ENCODE measurements around the gene CTBP1.

CTBP1 gene

DNA sequence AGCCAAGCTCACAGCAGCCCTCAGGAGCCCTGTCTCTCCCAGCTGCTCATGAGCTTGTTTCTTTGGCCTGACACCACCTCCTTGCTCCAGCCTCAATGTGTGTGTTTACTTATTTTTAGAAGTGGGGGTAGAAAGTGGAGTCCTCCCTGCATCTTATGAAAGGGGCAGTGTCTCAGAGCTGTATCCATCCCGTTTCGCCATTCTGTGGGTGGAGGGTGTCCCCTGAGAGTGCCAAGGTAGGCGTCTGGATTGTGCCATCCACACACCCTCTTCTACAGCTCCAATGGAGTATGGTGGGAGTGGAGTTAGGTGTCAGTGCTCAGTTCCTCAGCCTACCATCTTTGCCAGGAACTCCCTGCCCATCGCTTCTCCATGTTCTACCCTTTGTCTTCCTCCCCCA lies 84.9 kb downstream of the CTBP1 start:
- no peaks in the 10 kb centered on the region for H3K27me3 ChIP-seq (ENCODE audit: insufficient read depth, poor library complexity, severe bottlenecking)
- H3K4me3 ChIP-seq (replicated peaks; ENCODE audit: insufficient read depth, low read length) = no peak overlapping the region
- no peak for DNase-seq (ENCODE audit: low read depth in 1 of 2, low spot score in 1 of 2)
- H3K27ac ChIP-seq (replicated peaks) = no peak overlapping the region
- TF ChIP-seq SPI1 (IDR thresholded peaks at IDR 0.05; ENCODE audit: borderline replicate concordance, low read depth) (no peak), POLR2AphosphoS5 (IDR thresholded peaks at IDR 0.05; ENCODE audit: low read depth) (no peak), GABPA (IDR thresholded peaks at IDR 0.05; ENCODE audit: low read depth) (no peak)
- TF ChIP-seq, protein P1, sequence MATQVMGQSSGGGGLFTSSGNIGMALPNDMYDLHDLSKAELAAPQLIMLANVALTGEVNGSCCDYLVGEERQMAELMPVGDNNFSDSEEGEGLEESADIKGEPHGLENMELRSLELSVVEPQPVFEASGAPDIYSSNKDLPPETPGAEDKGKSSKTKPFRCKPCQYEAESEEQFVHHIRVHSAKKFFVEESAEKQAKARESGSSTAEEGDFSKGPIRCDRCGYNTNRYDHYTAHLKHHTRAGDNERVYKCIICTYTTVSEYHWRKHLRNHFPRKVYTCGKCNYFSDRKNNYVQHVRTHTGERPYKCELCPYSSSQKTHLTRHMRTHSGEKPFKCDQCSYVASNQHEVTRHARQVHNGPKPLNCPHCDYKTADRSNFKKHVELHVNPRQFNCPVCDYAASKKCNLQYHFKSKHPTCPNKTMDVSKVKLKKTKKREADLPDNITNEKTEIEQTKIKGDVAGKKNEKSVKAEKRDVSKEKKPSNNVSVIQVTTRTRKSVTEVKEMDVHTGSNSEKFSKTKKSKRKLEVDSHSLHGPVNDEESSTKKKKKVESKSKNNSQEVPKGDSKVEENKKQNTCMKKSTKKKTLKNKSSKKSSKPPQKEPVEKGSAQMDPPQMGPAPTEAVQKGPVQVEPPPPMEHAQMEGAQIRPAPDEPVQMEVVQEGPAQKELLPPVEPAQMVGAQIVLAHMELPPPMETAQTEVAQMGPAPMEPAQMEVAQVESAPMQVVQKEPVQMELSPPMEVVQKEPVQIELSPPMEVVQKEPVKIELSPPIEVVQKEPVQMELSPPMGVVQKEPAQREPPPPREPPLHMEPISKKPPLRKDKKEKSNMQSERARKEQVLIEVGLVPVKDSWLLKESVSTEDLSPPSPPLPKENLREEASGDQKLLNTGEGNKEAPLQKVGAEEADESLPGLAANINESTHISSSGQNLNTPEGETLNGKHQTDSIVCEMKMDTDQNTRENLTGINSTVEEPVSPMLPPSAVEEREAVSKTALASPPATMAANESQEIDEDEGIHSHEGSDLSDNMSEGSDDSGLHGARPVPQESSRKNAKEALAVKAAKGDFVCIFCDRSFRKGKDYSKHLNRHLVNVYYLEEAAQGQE (IDR thresholded peaks at IDR 0.05; ENCODE audit: insufficient replicate concordance, low read depth) = no peak
- TF ChIP-seq, protein P2, sequence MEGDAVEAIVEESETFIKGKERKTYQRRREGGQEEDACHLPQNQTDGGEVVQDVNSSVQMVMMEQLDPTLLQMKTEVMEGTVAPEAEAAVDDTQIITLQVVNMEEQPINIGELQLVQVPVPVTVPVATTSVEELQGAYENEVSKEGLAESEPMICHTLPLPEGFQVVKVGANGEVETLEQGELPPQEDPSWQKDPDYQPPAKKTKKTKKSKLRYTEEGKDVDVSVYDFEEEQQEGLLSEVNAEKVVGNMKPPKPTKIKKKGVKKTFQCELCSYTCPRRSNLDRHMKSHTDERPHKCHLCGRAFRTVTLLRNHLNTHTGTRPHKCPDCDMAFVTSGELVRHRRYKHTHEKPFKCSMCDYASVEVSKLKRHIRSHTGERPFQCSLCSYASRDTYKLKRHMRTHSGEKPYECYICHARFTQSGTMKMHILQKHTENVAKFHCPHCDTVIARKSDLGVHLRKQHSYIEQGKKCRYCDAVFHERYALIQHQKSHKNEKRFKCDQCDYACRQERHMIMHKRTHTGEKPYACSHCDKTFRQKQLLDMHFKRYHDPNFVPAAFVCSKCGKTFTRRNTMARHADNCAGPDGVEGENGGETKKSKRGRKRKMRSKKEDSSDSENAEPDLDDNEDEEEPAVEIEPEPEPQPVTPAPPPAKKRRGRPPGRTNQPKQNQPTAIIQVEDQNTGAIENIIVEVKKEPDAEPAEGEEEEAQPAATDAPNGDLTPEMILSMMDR (IDR thresholded peaks at IDR 0.05; ENCODE audit: insufficient read depth, low read length) = no peak
